ENCODE results near the gene GOSR2. TPM values are rescaled to one million over a fixed set of nuclear protein-coding genes. Genes with fewer than 3 reads are reported as not detected.
A peak's percentile ranks its signal among the peaks of the same experiment; 100 is the strongest.

Gene GOSR2
- total and polyA plus RNA-seq, 2 of the 13 experiments (the other 11 are each of a cell fraction or from before 2014, with no cell fraction given): 61.5 to 63.9 TPM

GRCh38 chr17:46943501-46944393 is 20.8 kb downstream of the GOSR2 start (continued):
- TF ChIP-seq, protein P1, sequence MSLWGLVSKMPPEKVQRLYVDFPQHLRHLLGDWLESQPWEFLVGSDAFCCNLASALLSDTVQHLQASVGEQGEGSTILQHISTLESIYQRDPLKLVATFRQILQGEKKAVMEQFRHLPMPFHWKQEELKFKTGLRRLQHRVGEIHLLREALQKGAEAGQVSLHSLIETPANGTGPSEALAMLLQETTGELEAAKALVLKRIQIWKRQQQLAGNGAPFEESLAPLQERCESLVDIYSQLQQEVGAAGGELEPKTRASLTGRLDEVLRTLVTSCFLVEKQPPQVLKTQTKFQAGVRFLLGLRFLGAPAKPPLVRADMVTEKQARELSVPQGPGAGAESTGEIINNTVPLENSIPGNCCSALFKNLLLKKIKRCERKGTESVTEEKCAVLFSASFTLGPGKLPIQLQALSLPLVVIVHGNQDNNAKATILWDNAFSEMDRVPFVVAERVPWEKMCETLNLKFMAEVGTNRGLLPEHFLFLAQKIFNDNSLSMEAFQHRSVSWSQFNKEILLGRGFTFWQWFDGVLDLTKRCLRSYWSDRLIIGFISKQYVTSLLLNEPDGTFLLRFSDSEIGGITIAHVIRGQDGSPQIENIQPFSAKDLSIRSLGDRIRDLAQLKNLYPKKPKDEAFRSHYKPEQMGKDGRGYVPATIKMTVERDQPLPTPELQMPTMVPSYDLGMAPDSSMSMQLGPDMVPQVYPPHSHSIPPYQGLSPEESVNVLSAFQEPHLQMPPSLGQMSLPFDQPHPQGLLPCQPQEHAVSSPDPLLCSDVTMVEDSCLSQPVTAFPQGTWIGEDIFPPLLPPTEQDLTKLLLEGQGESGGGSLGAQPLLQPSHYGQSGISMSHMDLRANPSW (CRISPR knock-in tag; IDR thresholded peaks at IDR 0.05; ENCODE audit: borderline replicate concordance): peak; percentile 97; the same call in 1 of the 2 replicates
- TF ChIP-seq ZMYM3 (CRISPR knock-in tag; IDR thresholded peaks at IDR 0.05): peak; percentile 95
- peak; percentile 94 for TF ChIP-seq GATAD2A (CRISPR knock-in tag; IDR thresholded peaks at IDR 0.05)
- TF ChIP-seq FOXA1 (IDR thresholded peaks at IDR 0.05): no peak
- TF ChIP-seq FOXA1 (CRISPR knock-in tag; IDR thresholded peaks at IDR 0.05): peak; percentile 46
- peak; percentile 93 for TF ChIP-seq ZNF350 (CRISPR knock-in tag; IDR thresholded peaks at IDR 0.05; ENCODE audit: borderline replicate concordance, low read depth)
- no peak for TF ChIP-seq ZNF24 (IDR thresholded peaks at IDR 0.05)
- TF ChIP-seq ZNF501 (CRISPR knock-in tag; IDR thresholded peaks at IDR 0.05): peak; percentile 99
- 0 out of 2 replicates have a peak, but pooled peaks have one; percentile 32 for TF ChIP-seq EED (CRISPR knock-in tag; IDR thresholded peaks at IDR 0.05)
- TF ChIP-seq ESRRA (CRISPR knock-in tag; IDR thresholded peaks at IDR 0.05; ENCODE audit: low read depth): peak; percentile 88
- no peak; the same call in 1 of the 2 replicates for TF ChIP-seq FIP1L1 (IDR thresholded peaks at IDR 0.05; ENCODE audit: borderline replicate concordance, insufficient read depth, low read depth, low read length)
- no peak for TF ChIP-seq KAT2B (IDR thresholded peaks at IDR 0.05; ENCODE audit: borderline replicate concordance, low read depth, low read length)
- TF ChIP-seq, protein P2, sequence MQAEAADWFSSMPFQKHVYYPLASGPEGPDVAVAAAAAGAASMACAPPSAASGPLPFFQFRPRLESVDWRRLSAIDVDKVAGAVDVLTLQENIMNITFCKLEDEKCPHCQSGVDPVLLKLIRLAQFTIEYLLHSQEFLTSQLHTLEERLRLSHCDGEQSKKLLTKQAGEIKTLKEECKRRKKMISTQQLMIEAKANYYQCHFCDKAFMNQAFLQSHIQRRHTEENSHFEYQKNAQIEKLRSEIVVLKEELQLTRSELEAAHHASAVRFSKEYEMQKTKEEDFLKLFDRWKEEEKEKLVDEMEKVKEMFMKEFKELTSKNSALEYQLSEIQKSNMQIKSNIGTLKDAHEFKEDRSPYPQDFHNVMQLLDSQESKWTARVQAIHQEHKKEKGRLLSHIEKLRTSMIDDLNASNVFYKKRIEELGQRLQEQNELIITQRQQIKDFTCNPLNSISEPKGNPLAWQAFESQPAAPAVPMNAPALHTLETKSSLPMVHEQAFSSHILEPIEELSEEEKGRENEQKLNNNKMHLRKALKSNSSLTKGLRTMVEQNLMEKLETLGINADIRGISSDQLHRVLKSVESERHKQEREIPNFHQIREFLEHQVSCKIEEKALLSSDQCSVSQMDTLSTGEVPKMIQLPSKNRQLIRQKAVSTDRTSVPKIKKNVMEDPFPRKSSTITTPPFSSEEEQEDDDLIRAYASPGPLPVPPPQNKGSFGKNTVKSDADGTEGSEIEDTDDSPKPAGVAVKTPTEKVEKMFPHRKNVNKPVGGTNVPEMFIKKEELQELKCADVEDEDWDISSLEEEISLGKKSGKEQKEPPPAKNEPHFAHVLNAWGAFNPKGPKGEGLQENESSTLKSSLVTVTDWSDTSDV (CRISPR knock-in tag; IDR thresholded peaks at IDR 0.05): peak; percentile 93; the same call in 1 of the 2 replicates
- TF ChIP-seq, protein P3, sequence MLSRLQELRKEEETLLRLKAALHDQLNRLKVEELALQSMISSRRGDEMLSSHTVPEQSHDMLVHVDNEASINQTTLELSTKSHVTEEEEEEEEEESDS (CRISPR knock-in tag; IDR thresholded peaks at IDR 0.05; ENCODE audit: borderline replicate concordance): peak; percentile 90; the same call in 1 of the 2 replicates
- TF ChIP-seq ZNF33B (CRISPR knock-in tag; IDR thresholded peaks at IDR 0.05): no peak; the same call in 1 of the 2 replicates
- TF ChIP-seq ZNF841 (CRISPR knock-in tag; IDR thresholded peaks at IDR 0.05; ENCODE audit: borderline replicate concordance): 0 out of 2 replicates have a peak, but pooled peaks have one; percentile 30
- TF ChIP-seq SP5 (CRISPR knock-in tag; IDR thresholded peaks at IDR 0.05; ENCODE audit: borderline replicate concordance, low read depth): peak; percentile 67; the same call in 1 of the 2 replicates
- TF ChIP-seq, protein P4, sequence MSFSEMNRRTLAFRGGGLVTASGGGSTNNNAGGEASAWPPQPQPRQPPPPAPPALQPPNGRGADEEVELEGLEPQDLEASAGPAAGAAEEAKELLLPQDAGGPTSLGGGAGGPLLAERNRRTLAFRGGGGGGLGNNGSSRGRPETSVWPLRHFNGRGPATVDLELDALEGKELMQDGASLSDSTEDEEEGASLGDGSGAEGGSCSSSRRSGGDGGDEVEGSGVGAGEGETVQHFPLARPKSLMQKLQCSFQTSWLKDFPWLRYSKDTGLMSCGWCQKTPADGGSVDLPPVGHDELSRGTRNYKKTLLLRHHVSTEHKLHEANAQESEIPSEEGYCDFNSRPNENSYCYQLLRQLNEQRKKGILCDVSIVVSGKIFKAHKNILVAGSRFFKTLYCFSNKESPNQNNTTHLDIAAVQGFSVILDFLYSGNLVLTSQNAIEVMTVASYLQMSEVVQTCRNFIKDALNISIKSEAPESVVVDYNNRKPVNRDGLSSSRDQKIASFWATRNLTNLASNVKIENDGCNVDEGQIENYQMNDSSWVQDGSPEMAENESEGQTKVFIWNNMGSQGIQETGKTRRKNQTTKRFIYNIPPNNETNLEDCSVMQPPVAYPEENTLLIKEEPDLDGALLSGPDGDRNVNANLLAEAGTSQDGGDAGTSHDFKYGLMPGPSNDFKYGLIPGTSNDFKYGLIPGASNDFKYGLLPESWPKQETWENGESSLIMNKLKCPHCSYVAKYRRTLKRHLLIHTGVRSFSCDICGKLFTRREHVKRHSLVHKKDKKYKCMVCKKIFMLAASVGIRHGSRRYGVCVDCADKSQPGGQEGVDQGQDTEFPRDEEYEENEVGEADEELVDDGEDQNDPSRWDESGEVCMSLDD (CRISPR knock-in tag; IDR thresholded peaks at IDR 0.05; ENCODE audit: borderline replicate concordance): peak; percentile 78; the same call in 1 of the 2 replicates
- TF ChIP-seq, protein P5, sequence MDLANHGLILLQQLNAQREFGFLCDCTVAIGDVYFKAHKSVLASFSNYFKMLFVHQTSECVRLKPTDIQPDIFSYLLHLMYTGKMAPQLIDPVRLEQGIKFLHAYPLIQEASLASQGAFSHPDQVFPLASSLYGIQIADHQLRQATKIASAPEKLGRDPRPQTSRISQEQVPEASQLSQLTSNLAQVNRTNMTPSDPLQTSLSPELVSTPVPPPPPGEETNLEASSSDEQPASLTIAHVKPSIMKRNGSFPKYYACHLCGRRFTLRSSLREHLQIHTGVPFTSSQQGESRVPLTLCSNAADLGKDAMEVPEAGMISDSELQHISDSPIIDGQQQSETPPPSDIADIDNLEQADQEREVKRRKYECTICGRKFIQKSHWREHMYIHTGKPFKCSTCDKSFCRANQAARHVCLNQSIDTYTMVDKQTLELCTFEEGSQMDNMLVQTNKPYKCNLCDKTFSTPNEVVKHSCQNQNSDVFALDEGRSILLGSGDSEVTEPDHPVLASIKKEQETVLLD (CRISPR knock-in tag; IDR thresholded peaks at IDR 0.05; ENCODE audit: low read depth): peak; percentile 78

All from HepG2 (cell line).